GM15510 (cell line): Measurements from ENCODE around the gene TDRD12.

ENCODE experiments used
- POLR2A ChIP-seq: IDR thresholded peaks from 3 replicates; pipeline ENCODE4 v1.6.1; 2011; ENCODE audit warnings: borderline replicate concordance; ENCODE audit not compliant: insufficient read length; ENCODE audit errors: extremely low read depth

TDRD12 gene, protein sequence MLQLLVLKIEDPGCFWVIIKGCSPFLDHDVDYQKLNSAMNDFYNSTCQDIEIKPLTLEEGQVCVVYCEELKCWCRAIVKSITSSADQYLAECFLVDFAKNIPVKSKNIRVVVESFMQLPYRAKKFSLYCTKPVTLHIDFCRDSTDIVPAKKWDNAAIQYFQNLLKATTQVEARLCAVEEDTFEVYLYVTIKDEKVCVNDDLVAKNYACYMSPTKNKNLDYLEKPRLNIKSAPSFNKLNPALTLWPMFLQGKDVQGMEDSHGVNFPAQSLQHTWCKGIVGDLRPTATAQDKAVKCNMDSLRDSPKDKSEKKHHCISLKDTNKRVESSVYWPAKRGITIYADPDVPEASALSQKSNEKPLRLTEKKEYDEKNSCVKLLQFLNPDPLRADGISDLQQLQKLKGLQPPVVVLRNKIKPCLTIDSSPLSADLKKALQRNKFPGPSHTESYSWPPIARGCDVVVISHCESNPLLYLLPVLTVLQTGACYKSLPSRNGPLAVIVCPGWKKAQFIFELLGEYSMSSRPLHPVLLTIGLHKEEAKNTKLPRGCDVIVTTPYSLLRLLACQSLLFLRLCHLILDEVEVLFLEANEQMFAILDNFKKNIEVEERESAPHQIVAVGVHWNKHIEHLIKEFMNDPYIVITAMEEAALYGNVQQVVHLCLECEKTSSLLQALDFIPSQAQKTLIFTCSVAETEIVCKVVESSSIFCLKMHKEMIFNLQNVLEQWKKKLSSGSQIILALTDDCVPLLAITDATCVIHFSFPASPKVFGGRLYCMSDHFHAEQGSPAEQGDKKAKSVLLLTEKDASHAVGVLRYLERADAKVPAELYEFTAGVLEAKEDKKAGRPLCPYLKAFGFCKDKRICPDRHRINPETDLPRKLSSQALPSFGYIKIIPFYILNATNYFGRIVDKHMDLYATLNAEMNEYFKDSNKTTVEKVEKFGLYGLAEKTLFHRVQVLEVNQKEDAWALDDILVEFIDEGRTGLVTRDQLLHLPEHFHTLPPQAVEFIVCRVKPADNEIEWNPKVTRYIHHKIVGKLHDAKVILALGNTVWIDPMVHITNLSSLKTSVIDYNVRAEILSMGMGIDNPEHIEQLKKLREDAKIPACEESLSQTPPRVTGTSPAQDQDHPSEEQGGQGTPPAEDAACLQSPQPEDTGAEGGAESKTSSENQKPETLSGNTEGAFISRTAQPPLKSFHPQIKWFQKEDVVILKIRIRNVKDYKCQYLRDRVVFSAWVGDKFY (N-terminal part only)

GRCh38 chr19:32719611-32720059, at the start of gene TDRD12:
Gene TDRD12 (plus strand): TSS chr19:32719767. CDS start chr19:32720073, 306 bp downstream.
- no peak for TF ChIP-seq POLR2A

DNA sequence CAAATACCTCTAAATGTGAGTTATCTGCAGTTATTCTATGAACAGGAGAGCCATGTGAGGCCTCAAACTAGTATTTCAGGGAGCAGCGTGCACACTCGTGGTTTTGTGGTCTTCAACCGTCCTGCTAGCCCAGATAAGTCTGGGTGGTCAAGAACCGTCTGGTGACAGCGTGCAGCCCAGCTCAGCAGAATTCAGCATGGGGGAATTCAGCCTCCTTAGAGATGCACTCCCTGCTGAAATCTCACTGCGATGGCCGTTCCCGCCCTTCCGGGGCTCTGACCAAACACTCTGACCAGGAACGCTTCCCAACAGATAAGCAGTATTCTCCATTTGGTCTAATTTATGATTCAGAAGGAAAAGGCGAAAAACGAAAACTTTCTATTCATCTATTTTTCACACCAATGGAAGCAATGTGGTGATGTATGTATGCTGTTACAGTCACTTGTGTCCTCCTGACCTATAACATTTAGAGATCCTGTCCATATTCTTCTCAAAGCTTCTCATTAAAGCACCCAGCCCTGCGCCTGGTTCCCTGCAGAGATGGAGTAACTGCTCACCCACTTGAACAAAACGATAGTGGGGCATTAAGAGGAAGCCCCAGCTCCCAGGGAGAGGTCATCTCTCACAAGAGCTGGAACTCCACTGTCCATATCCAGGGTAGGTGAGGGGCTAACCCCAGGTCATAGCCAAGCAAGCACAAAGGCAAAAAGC, 47.5 kb upstream of the TDRD12 start:
- no peak for TF ChIP-seq POLR2A

DNA sequence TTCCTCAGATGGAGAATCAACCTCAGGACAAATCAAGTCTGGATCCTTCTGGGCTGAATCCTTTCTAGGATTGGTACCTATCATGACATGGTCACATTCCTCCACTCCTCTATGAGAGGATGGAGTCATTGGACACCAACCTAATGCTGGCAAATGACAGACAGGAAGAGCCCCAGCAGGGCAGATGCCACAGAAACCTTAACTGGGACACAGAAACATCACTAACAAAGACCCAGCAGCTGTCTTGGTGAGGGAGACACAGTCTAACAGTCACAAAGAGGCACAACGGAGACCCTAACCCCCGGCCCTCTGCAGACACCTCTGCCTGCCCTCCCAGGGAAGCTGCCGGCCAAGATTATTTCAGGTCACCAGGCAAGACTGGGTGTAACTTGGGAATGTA, 46.7 kb upstream of the TDRD12 start:
- TF ChIP-seq POLR2A = no peak

- no peak for TF ChIP-seq POLR2A
Observed at GRCh38 chr19:32673573-32673972, 46.0 kb upstream of the TDRD12 start.

- no peak for TF ChIP-seq POLR2A
Observed at GRCh38 chr19:32674153-32674930, 45.2 kb upstream of the TDRD12 start.

GRCh38 chr19:32674931-32675719, 44.4 kb upstream of the TDRD12 start, which contains the start of gene ANKRD27:
Gene ANKRD27 (minus strand): TSS chr19:32675180. CDS start chr19:32659015, 16,165 bp downstream.
- TF ChIP-seq POLR2A = peak; percentile 64

DNA sequence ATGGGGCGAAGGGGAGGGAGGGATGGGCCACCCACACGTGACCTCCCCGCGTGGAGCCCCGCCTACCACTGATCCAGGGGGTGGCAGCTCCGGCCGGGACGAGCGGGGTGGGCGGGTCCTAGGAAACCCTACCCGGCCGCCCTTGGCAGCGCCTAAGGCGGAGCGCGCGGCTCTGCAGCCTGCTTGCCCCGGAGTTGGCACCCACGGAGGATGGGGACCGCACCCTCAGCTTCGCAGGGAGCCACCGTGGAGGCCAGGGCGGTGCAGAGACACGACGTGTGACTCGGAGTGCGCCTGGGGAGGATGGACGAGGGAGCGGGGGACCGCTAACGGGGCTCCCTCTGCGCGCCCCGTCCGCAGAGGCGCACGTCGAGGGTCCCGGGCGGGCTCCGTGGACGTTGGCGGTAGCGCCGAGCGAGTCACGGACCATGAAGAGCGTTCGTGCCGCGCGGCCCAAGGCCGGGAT, 43.8 kb upstream of the TDRD12 start, which contains the start of gene RGS9BP:
Gene RGS9BP (plus strand): TSS at position 129 of the 466 bp plus-strand sequence. CDS start 416 bp downstream, outside the sequence.
- TF ChIP-seq POLR2A = no peak

- no peak for TF ChIP-seq POLR2A
Observed at GRCh38 chr19:32676186-32676894, 43.2 kb upstream of the TDRD12 start.

DNA sequence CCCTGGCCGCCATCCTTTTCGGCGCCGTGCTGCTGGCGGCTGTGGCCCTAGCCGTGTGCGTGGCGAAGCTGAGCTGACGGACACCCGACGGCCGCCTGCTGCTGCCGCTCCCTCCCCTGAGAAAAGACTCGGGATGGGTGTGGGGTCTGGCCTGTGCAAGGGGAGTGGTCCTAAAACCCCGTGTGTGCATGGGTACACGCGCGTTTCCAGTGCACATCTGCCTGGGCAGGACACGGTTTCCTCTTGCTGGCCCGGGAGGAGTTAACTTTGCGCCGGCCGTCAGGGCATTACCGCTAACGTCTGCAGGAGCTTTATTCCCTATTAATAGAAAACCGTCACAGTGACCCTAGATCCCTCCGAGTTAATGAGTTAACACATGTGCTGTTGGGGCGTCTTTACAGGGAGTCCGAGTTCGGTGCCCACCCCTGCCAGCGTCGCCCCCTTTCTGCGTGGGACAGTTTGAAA, 42.6 kb upstream of the TDRD12 start:
- TF ChIP-seq POLR2A = no peak

DNA sequence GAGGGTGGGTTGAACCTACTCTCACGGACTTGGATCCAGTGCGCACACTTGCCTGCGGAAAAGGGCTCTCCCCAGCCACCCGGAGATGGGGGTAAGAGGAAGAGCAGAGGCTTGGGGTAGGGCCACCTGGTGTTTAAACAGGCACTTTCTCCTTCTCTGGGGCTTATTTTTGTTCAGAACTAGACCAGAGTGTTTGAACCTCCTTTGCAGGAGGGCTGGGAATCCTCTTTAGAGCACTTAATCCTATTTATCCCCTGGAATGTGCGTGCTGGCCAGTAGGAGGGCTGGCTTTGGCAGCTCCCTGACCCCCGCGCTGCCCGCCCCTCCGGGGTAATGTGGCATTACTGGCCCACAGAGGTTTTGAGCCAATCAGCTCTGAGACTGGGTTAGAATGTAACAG, 41.9 kb upstream of the TDRD12 start:
- TF ChIP-seq POLR2A = no peak

DNA sequence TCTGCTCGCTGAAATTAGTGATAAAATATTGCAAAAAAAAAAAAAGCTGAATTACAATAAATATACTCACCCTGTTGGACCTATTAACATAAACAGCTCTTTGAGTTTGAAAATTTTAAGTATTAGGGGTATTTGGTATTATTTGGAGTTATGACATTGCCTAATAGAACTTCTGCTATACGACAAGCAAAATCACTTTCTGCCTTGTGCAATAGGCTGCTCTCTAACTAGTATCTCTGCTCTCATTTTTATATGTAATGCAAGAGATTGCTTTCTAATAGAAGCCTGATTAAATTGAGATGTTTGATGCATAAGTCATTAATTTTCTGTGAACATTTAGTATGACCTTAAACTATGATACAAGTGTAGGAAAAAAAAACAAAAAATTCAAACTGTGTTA, 38.6 kb upstream of the TDRD12 start:
- TF ChIP-seq POLR2A = no peak

GRCh38 chr19:32682317-32682716, 37.2 kb upstream of the TDRD12 start:
- no peak for TF ChIP-seq POLR2A
